Myocyte (in vitro differentiated cells): ENCODE results near the gene SPRR3. TPM values are rescaled to one million over a fixed set of nuclear protein-coding genes. Genes with fewer than 3 reads are reported as not detected.

Experiments
- DNase-seq: peaks from one replicate; pipeline ENCODE4 v3.0.0-alpha.2; 2012; ENCODE audit warnings: low read depth
- polyA plus RNA-seq: library from polyadenylated mRNA; unstranded; fragments of >200 nt; gene quantifications from one replicate; pipeline ENCODE4 v1.2.1, GENCODE V29; 2012; ENCODE audit warnings: missing spikeins
- total RNA-seq: library from RNA; depleted of rRNA; stranded (reverse); fragments of >200 nt; gene quantifications from 2 replicates; pipeline ENCODE4 v1.2.3, GENCODE V29; 2014

SPRR3 gene, protein sequence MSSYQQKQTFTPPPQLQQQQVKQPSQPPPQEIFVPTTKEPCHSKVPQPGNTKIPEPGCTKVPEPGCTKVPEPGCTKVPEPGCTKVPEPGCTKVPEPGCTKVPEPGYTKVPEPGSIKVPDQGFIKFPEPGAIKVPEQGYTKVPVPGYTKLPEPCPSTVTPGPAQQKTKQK
- total RNA-seq, result not detected in 2 replicates
- not detected for polyA plus RNA-seq

GRCh38 chr1:153001382-153001781 lies at the start of gene SPRR3:
TSS of gene SPRR3 (plus strand) at chr1:153001749. CDS start at chr1:153003021, 1,272 bp downstream.
- no peak for DNase-seq

- no peak for DNase-seq
Measured at GRCh38 chr1:152953761-152954160, 47.8 kb upstream of the SPRR3 start.

DNA sequence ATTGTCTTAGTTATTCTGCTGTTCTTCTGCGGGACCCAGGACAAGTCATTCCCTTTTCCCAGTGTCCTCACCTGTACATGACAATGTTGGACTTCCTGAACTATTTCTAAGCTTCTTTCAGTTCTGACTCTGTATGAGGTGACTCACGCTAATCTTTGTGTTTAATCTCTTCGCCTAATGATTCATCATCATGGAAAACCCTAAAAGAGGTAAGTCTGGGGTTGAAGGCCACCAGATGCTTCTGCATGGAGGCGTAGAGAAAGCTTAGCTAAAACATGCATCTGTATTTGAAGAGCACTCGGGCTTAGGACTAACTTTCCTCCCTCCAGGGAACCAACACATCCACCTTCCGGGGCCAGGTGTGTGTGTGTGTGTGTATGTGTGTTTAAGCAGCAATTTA lies 47.1 kb upstream of the SPRR3 start:
- DNase-seq, result no peak

GRCh38 chr1:152957561-152957960 lies 44.0 kb upstream of the SPRR3 start:
- no peak for DNase-seq

- no peak for DNase-seq
Measured at GRCh38 chr1:152959273-152959672, 42.3 kb upstream of the SPRR3 start.

GRCh38 chr1:152959801-152960451 lies 41.6 kb upstream of the SPRR3 start:
- DNase-seq, result no peak

- DNase-seq, result no peak
Measured at GRCh38 chr1:152960452-152961044, 41.0 kb upstream of the SPRR3 start.

DNA sequence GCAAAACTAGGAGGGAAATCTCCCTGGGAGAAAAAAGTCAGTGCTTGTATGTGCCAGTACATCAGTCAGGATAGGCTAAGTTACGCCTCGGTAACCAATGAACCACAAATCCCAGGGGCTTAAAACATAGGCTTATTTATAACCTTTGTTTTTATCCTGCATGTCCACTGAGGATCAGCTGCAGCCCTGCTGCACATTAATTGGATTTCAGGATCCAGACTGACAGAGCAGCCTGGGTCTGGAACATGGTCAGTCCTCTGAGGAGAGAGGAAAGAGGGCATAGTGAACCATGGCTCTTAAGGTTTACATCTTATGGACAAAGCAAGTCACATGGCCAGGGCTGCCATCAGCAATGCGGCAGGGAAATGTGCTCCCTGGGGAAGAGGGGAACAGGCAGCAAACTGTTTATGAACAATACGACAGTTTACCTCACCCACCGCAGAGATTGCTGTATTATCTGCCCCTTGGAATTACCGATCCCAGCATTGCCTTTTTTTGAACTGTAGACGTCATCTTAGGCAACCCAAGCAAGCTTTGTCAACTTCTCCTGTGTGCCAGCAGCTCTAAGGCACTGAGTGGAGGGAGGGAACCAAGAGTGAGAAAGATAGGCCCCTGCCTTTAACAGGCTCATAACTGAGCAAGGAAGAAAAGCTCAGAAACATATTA lies 40.2 kb upstream of the SPRR3 start:
- no peak for DNase-seq

GRCh38 chr1:152962876-152963415 lies 38.6 kb upstream of the SPRR3 start:
- DNase-seq, result no peak

GRCh38 chr1:152964536-152964935 lies 37.0 kb upstream of the SPRR3 start:
- no peak for DNase-seq

GRCh38 chr1:152965853-152966252 lies 35.7 kb upstream of the SPRR3 start:
- DNase-seq, result no peak

GRCh38 chr1:152967201-152967600 lies 34.3 kb upstream of the SPRR3 start:
- no peak for DNase-seq

DNA sequence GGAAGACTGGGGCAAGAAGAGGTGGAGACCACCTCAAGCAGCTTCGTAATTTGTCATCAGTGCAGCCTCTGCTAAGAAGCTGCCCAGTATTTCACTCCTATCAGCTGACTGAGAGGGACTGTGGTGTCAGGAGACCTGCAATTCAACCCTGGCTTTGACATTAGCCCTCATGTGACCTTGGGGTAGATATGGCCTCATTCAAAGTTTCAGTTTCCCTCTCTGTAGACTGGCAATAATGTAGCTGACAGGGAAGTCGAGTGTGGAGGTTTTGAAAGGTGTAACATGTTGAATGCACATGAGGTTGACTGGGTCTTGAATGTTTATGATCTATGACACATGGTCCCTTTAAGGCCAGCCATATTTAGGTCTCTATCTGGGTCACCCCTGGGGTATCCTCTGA lies 33.3 kb upstream of the SPRR3 start:
- no peak for DNase-seq

DNA sequence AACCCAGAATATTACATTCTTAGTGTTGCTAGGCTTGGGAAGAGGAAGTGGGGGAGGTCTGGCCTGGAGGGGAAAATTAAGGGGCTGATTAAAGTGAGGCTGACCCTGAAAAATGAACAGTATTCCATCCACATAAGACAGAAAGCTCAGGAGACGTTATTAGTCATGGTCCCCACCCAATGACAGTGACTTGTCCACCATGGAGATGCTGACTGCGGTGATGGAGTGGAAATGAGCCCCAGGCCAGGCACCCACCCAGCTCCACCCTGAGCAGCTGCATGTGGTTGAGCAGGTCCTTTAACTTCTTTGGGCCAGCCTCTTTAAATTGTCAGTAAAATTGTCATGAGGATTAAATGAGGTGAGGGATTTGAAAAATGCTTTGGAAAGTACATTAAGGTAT lies 32.5 kb upstream of the SPRR3 start:
- DNase-seq, result no peak

- DNase-seq, result no peak
Measured at GRCh38 chr1:152970495-152970894, 31.1 kb upstream of the SPRR3 start, which contains the start of gene SPRR4. TSS of gene SPRR4 (plus strand) at chr1:152970648. CDS start at chr1:152971891, 1,243 bp downstream.

- no peak for DNase-seq
Measured at GRCh38 chr1:152972196-152972886, 29.2 kb upstream of the SPRR3 start.

DNA sequence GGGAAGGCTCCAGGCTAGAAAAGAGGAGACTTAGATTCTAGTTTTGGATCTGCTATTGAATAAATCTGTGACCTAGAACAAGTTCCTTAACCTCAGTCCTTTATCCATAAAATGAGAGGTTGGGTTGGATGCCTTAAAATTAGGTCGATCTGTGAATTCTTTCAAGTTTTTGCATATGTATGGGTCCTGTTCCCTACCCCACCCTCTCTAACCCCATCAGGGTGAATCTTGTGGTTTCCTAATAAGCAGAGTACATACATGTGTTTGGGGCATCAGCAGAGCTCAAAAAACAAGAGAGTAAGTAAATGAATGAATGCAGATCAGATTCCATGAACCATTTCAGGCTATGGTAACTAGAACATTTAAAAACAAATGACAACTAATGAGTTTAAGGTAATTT lies 24.9 kb upstream of the SPRR3 start:
- no peak for DNase-seq

DNA sequence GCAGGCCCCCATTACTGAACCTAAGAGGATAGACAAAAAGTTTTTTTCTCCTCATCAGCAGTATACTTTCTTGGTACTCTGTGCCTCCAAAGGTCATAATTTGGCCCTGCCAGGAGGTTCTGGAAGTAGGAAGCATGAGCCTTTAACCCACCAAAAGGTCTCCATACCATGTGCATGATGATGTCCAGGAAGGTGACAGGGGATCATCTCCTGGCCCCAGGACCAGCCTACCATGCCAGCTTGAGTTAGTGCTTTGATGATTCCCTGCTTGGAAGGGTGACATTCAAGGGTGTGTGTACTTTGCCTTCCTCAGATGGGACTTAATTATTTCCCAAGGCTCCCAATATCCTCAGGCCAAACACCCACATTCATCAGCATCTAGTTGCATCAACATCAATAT lies 23.9 kb upstream of the SPRR3 start:
- DNase-seq, result no peak

DNA sequence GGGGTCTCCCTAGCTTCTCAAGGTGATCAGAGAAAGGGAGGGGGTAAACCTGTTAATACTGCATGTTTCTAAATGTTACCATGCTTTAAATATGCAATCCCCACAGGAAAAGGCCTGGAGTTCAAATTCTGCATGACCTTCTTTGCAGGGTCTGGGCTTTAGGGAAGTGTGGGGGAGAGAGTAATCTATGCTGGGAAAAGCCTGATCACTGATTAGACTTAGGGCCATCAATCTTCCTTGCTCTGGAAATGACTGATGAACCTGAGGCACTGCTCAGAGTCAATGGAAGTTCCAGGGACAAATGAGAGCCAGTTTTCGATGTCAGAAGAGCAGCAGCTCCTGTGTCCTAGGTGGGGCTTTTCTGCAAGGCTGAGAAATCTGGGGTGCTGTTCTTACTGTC lies 20.9 kb upstream of the SPRR3 start:
- no peak for DNase-seq

GRCh38 chr1:152981146-152981871 lies 20.2 kb upstream of the SPRR3 start:
- DNase-seq, result no peak

GRCh38 chr1:152982076-152982475 lies 19.5 kb upstream of the SPRR3 start:
- DNase-seq, result no peak
